HG03469 (cell line): ENCODE results near the gene CAPS.

Experiments used
- ATAC-seq: cut with Tn5 transposase; IDR thresholded peaks from one replicate; pipeline ENCODE4 v1.9.1; 2021; ENCODE audit warnings: mild to moderate bottlenecking, moderate library complexity, moderate number of reproducible peaks; ENCODE audit not compliant: unreplicated experiment

The CAPS gene

GRCh38 chr19:5891938-5892771 lies 21.9 kb upstream of the CAPS start:
- ATAC-seq: no peak

- no peak for ATAC-seq
Measured at GRCh38 chr19:5892772-5893275, 21.2 kb upstream of the CAPS start.

- ATAC-seq: no peak
Measured at GRCh38 chr19:5893296-5893903, 20.7 kb upstream of the CAPS start.

DNA sequence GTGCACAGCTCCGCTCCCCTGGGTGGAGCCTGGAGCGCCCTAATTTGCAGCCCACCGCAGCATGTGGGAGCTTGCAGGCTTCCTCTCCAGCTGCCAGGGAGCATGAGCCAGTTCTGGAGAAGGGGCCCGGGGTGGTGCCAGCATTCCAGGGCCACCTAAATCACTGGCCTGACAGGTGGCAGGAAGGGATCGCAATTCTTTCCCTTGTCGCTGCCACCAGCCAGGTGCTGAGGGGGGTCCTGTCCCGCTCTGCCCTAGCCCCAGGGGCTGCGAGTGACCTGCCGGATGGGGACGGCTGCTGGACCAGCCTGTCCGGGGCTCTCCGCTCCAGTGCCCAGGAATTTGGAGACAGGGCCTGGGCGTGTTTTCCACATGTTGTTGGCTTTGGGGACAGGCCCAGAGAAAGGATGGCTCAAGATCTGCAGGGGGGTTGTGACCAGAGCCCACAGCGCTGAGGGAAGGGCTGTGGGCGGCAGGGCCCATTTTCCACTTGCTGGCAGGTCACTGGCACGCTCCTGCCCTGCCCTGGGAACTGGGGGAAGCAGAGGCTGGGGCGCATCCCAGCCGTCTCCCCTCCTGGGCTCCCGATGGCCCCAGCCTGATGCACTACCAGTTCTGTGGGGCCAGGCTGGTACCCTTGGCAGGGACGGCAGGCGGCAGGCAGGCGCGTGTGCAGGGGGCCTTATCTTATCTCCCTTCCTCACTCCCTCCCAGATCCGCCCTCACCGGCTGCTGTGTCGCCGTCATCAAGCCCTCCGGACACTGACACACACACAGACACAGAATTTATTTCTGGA lies 19.9 kb upstream of the CAPS start:
- no peak for ATAC-seq

DNA sequence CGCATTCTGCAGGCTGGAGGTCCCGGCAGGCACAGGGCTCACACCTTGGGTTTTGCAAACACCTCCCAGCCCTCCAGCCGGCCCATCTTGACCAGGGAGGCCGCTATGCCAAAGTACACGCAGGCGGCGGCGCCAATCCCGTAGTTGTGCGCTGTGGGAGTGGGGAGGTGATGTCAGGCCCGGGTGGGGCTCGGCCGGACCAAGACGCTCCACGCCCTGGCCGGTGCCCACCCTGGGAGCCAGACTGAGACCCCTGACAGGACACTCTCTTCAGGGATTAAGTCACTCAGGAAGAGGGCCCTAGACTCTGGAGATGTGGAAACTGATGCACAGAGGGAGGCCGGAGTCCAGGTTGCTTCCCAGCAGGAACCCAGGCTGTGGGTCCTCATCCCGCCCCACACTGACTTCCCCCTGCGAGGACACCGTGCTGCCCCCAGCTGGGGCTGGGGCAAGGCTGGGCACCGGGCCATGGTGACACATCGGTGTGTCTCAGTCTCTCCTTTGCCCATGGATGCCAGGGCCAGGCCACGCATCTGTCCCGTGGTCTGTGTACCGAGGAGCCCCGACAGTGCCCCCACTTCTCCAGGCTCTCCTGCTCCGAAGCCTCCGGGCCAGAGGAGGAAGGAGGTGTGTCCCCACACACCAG lies 19.2 kb upstream of the CAPS start:
- ATAC-seq: no peak

GRCh38 chr19:5895409-5895808 lies 18.6 kb upstream of the CAPS start:
- ATAC-seq: no peak

GRCh38 chr19:5895890-5896289 lies 18.2 kb upstream of the CAPS start:
- ATAC-seq: no peak

DNA sequence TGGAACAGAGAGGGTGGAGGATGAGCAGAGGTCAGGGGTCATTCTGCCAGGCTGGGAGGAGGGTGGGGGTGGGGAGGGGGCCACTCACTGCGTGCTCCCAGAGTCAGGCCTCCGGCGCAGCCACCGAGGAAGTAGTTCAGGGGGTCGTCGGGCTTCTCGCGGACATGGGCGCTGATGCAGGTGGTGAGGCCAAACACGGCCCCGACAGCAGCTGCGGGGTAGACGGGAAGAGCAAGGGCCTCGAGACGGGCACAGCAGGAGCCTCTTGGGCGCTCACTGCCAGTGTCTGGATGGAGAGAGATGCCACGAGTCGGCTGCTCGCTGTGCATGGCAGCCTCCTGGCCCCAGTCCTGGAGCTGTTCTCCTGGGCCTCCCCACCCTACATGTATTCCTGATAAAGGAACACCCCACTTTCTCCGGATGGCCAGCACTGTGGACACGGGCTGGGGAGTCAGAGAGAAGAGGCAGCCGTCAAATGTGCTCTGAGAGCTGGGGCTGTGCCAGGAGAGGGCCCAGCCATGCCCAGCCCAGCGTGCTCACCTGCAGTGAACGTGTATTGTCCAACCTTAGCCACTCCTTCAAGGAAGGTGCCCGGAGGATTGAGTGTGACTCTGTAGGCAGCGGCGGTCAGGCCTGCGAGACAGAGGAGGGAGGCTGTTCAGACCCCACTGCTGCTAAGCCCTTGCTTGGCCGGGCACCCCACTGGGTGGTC lies 17.5 kb upstream of the CAPS start:
- no peak for ATAC-seq

DNA sequence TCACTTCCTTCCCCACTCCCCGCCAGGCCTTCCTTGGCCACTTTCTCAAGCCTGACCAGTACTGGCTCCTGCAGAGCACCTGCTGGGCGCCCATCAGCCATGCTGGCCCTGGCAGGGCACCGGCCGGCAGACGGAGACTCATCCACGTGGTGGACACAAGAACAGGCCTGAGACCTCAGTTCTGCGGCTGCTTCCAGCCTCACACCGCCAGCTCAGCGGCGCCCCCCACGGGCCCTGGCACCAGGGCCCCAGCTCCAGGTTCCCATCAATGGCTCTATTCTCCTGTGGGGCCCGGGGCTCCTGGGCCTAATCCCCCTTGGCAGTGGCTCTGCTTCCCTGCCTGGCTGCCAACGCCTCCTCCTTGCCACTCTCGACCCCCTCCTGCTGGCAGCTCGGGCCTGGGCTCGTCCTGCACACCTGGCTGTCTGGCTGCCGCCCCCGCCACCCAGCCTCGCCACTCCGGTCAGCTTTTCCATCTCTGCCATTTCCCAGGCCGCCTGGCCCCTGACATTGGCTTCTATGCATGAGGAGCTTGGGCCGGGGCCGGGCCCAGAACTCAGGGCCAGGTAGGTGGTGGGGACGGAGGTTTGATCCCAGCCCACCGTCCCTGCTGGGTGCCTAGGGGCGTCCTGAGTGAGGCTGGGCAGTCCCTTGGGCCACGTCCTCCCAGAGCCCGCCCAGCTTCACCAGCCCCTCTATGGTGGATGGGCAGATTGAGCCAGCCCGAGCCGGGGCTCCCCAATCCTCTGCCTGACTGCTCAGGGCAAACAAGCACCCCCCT lies 16.7 kb upstream of the CAPS start:
- ATAC-seq: no peak

DNA sequence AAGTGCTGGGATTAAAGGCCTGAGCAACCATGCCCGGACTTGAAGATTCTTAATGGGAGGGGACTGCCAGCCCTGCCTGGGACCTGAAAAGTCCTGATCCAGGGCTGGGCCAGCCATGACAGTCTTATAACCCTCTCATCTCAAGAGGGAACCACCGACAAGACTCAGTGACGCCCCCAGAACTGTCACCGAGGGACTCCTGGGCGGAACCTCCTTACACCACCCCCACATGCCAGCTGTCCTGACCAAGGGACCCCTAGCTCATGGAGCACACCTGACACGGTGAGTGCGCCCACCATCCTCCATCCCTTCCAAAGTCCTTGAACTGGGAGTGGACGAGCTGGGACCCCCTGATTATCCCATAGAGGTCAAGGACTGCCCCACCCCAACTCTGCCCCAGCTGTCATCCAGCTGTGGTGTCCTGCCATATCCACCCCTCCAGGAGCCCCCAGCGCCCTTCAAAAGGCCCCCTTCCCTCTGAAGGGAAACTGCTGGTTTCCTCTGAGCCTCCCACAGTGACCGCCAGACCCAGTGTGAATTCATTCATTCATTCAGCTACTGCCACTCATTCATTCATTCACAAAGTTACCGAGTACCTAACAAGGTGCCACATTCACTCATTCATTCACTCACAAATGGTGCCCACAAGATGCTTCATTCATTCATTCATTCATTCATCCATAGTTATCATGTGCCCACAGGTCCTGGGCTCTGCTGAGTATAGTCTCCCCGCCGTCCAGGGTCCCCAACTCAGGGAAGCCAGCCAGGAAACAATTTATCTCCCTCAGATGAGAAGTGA lies 14.1 kb upstream of the CAPS start:
- no peak for ATAC-seq

DNA sequence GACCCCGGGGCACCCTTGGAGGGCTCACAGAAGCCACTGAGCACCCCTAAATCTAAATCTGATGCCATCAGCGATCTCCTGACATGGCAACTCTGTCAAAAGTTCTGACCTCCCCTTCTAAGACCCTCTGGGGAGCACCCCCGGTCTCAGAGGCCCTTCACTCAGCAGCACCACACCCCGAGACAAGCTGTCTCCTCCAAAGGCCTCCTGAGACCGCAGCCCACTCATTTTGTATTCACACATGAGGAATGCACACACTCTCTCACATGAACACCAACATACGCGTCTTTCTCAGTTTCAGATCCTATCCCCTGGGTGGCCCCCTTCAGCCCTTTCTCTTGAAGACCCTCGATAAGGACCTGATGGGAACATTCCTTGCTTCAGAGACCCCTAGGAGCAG lies 13.1 kb upstream of the CAPS start:
- ATAC-seq: no peak

DNA sequence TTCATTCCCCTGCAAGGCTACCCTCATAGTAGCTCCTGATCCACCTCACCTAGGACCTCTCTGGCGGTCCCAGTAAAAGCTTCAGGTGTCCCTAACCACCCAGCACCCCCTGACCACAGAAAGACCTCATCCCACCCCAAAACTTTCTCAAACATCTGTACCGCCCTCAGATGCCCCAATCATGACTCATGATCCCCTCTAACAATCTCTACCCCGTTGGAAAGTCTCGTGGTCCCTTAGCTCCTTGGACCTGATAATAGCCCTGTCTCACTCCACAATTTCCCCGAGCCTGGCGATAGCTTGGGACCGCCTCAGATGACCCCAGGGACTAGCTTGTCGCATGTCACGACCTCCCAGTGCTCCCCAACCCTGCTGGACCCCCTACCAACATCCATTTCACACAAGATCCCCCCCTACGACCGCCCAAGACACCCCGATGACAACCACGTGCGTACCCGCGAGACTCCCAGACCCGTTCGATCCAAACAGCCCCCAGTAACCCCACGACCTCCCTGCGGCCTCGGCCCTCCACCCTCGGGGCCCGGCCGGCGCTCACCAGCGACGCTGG lies 10.9 kb upstream of the CAPS start:
- no peak for ATAC-seq

- peak; percentile 22 for ATAC-seq
Measured at GRCh38 chr19:5903624-5904351, 10.3 kb upstream of the CAPS start, which contains the start of gene NDUFA11. NDUFA11 (minus strand) TSS chr19:5903790; CDS start chr19:5903708, 82 bp downstream.

GRCh38 chr19:5904352-5905113 lies 9.5 kb upstream of the CAPS start, which contains the start of gene VMAC:
VMAC (plus strand) TSS chr19:5904872; CDS start chr19:5904891, 19 bp downstream.
- peak; percentile 61 for ATAC-seq

GRCh38 chr19:5905114-5905778 lies 8.8 kb upstream of the CAPS start:
- ATAC-seq: no peak

GRCh38 chr19:5907241-5907640 lies 6.8 kb upstream of the CAPS start:
- no peak for ATAC-seq
